ENCODE data around the gene KRT78.

GRCh38 chr12:52844386-52844785, 4.4 kb downstream of the KRT78 start:
- TF ChIP-seq POLR2A (IDR thresholded peaks at IDR 0.05) (no peak), CTCF (IDR thresholded peaks at IDR 0.05) (no peak)
